GM21737 (cell line): ENCODE results near the gene U2AF1L4.

Experiments used
- ATAC-seq: cut with Tn5 transposase; IDR thresholded peaks from one replicate; pipeline ENCODE4 v1.9.1; 2021; ENCODE audit warnings: mild to moderate bottlenecking, moderate library complexity; ENCODE audit not compliant: unreplicated experiment

Gene U2AF1L4

GRCh38 chr19:35757749-35758608, 12.8 kb upstream of the U2AF1L4 start, which contains the start of gene PROSER3:
PROSER3 (plus strand) TSS chr19:35758176; CDS start chr19:35758216, 40 bp downstream.
- peak; percentile 94 for ATAC-seq

- no peak for ATAC-seq
Observed at GRCh38 chr19:35757231-35757748, 12.1 kb upstream of the U2AF1L4 start.

- ATAC-seq = no peak
Observed at GRCh38 chr19:35756377-35757230, 11.4 kb upstream of the U2AF1L4 start, which contains the start of gene HSPB6. HSPB6 (minus strand) TSS chr19:35757029; CDS start chr19:35757008, 21 bp downstream.

GRCh38 chr19:35755550-35756376, 10.5 kb upstream of the U2AF1L4 start:
- ATAC-seq = no peak

GRCh38 chr19:35755131-35755549, 9.9 kb upstream of the U2AF1L4 start:
- ATAC-seq = no peak

GRCh38 chr19:35754370-35755130, 9.3 kb upstream of the U2AF1L4 start:
- no peak for ATAC-seq

GRCh38 chr19:35753634-35754369, 8.6 kb upstream of the U2AF1L4 start:
- no peak for ATAC-seq

GRCh38 chr19:35752746-35753350, 7.6 kb upstream of the U2AF1L4 start:
- no peak for ATAC-seq

- no peak for ATAC-seq
Observed at GRCh38 chr19:35751839-35752745, 6.9 kb upstream of the U2AF1L4 start.

- no peak for ATAC-seq
Observed at GRCh38 chr19:35750167-35750566, 4.9 kb upstream of the U2AF1L4 start.

GRCh38 chr19:35748106-35749020, 3.1 kb upstream of the U2AF1L4 start, which contains the start of gene LIN37:
LIN37 (plus strand) TSS chr19:35748576; CDS start chr19:35748725, 149 bp downstream.
- peak; percentile 72 for ATAC-seq

- no peak for ATAC-seq
Observed at GRCh38 chr19:35746531-35746930, 1.3 kb upstream of the U2AF1L4 start.

- ATAC-seq = no peak
Observed at GRCh38 chr19:35746087-35746462, 857 bp upstream of the U2AF1L4 start.

GRCh38 chr19:35744430-35745327, 539 bp downstream of the U2AF1L4 start:
- peak; percentile 28 for ATAC-seq

- no peak for ATAC-seq
Observed at GRCh38 chr19:35743640-35744429, 1.4 kb downstream of the U2AF1L4 start.
